PC-3 (cell line): ENCODE measurements around the gene PROSER3. TPM values are rescaled to one million over a fixed set of nuclear protein-coding genes. Genes with fewer than 3 reads are reported as not detected.

ENCODE experiments used
- ATAC-seq: fragments of 200-7000 bp; cut with Tn5 transposase; 2 replicates; pipeline ENCODE4 v1.9.1; 2020; ENCODE audit warnings: mild to moderate bottlenecking, moderate library complexity
- BruUV-seq: library from RNA; stranded (reverse); fragments of 400-500 nt; replicated peaks from 2 replicates; lab custom pipeline; 2021; lab: Mats Ljungman, UMichigan
- CTCF ChIA-PET: fragments of 300-600 bp; sonication (Branson Sonifier 250); formaldehyde crosslinking; loops from one replicate; lab custom pipeline; 2022; ENCODE audit warnings: antibody characterized with exemption; lab: Charles Lee
- POLR2A ChIA-PET: fragments of 300-600 bp; sonication (Branson Sonifier 250); formaldehyde crosslinking; loops from one replicate; lab custom pipeline; 2022; ENCODE audit warnings: antibody characterized with exemption; ENCODE audit not compliant: unreplicated experiment; lab: Charles Lee
- DNase-seq: peaks from one replicate; pipeline ENCODE4 v3.0.0-alpha.2; 2015
- H2AFZ ChIP-seq: fragments of 300-600 bp; sonication (generic); 2 replicates; pipeline ENCODE4 v1.6.0; 2016; ENCODE audit warnings: antibody characterized with exemption, low read length
- H3F3A ChIP-seq: fragments of 300-600 bp; sonication (generic); one replicate; pipeline ENCODE4 v1.6.0; 2017; ENCODE audit warnings: antibody characterized with exemption, low read length, control low read depth, mild to moderate bottlenecking; ENCODE audit not compliant: unreplicated experiment
- H3K27ac ChIP-seq: fragments of 300-600 bp; sonication (generic); 2 replicates; pipeline ENCODE4 v1.5.1; 2016; ENCODE audit warnings: mild to moderate bottlenecking, low read length
- H3K27me3 ChIP-seq: fragments of 300-600 bp; sonication (generic); 2 replicates; pipeline ENCODE4 v1.6.1; 2016; ENCODE audit warnings: low read length, mixed read lengths
- H3K36me3 ChIP-seq: fragments of 300-600 bp; sonication (generic); 2 replicates; pipeline ENCODE4 v1.6.1; 2016; ENCODE audit warnings: low read depth, mixed run types, low read length, mixed read lengths
- H3K4me1 ChIP-seq: fragments of 300-600 bp; sonication (generic); 2 replicates; pipeline ENCODE4 v1.5.1; 2016; ENCODE audit warnings: low read length; ENCODE audit not compliant: insufficient read depth
- H3K4me2 ChIP-seq: fragments of 300-600 bp; sonication (generic); 2 replicates; pipeline ENCODE4 v1.6.0; 2016; ENCODE audit warnings: low read length
- H3K4me3 ChIP-seq: fragments of 300-600 bp; sonication (generic); 2 replicates; pipeline ENCODE4 v1.5.1; 2016; ENCODE audit warnings: mild to moderate bottlenecking, low read length, mixed read lengths
- H3K79me2 ChIP-seq: fragments of 300-600 bp; sonication (generic); 2 replicates; pipeline ENCODE4 v1.6.1; 2017; ENCODE audit warnings: low read length, mixed read lengths
- H3K9ac ChIP-seq: fragments of 300-600 bp; sonication (generic); 2 replicates; pipeline ENCODE4 v1.6.0; 2016; ENCODE audit warnings: mild to moderate bottlenecking, low read length
- H3K9me2 ChIP-seq: fragments of 300-600 bp; sonication (generic); replicated peaks from 2 replicates; pipeline ENCODE4 v1.6.1; 2016; ENCODE audit warnings: mixed run types, low read length, mixed read lengths
- H3K9me3 ChIP-seq: fragments of 300-600 bp; sonication (generic); 2 replicates; pipeline ENCODE4 v1.6.1; 2016; ENCODE audit warnings: low read length, mixed read lengths
- H4K20me1 ChIP-seq: fragments of 300-600 bp; sonication (generic); 2 replicates; pipeline ENCODE4 v1.6.1; 2016; ENCODE audit warnings: low read length, mixed read lengths
- EZH2 ChIP-seq: fragments of 300-600 bp; sonication (generic); IDR thresholded peaks from one replicate; pipeline ENCODE4 v1.6.1; 2017; ENCODE audit warnings: antibody characterized with exemption, mild to moderate bottlenecking, low read length; ENCODE audit not compliant: unreplicated experiment
- EZH2phosphoT487 ChIP-seq: fragments of 300-600 bp; sonication (generic); IDR thresholded peaks from 2 replicates; pipeline ENCODE4 v1.6.1; 2018; ENCODE audit warnings: mild to moderate bottlenecking, antibody characterized with exemption, low read length, borderline replicate concordance
- intact Hi-C: fragments of 100-400 bp; cut with micrococcal nuclease; formaldehyde crosslinking; loops from 2 replicates; pipeline ENCODE4 v1.9.0; 2023
- total RNA-seq: library from RNA; depleted of rRNA; stranded (reverse); fragments of >200 nt; gene quantifications from 2 replicates; pipeline ENCODE4 v1.2.3, GENCODE V29; 2014
- TF ChIP-seq, protein P1 (sequence below): fragments of 300-600 bp; sonication (generic); conservative IDR thresholded peaks from 2 replicates; pipeline ENCODE4 v1.5.1; 2017; ENCODE audit warnings: antibody characterized with exemption, low read depth, mild to moderate bottlenecking, low read length

The PROSER3 gene
- total RNA-seq, 1 experiment from 2014 or later: 5.5 TPM

DNA sequence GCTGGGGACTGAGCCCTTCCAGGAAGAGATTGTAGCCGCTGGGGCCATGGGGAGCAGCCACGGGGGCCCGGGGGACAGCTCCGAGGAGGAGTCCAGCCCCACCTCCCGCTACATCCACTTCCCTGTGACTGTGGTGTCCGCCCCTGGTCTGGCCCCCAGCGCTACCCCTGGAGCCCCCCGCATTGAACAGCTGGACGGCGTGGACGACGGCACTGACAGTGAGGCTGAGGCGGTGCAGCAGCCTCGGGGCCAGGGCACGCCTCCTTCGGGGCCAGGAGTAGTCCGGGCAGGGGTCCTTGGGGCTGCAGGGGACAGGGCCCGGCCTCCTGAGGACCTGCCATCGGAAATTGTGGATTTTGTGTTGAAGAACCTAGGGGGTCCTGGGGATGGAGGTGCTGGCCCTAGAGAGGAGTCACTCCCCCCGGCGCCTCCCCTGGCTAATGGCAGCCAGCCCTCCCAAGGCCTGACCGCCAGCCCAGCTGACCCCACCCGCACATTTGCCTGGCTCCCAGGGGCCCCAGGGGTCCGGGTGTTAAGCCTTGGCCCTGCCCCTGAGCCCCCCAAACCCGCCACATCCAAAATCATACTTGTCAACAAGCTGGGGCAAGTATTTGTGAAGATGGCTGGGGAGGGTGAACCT lies 25.3 kb upstream of the PROSER3 start:
- BruUV-seq: TSS peak; percentile 10
- Histone ChIP-seq H3K27me3 (no peaks in the 10 kb centered on the region), H3K4me3 (no peak overlapping the region), H4K20me1 (no peaks in the 10 kb centered on the region), H3K4me2 (no peak overlapping the region), H3K9ac (no peak overlapping the region), H3F3A (no peaks in the 10 kb centered on the region), H3K9me3 (no peaks in the 10 kb centered on the region), H3K27ac (no peak overlapping the region), H2AFZ (no peak overlapping the region), H3K9me2 (no peaks in the 10 kb centered on the region), H3K36me3 (no peaks in the 10 kb centered on the region; the same call in 1 of the 2 replicates), H3K79me2 (no peaks in the 10 kb centered on the region), H3K4me1 (no peaks in the 10 kb centered on the region)
- intact Hi-C loops: no loop called here
- no peak for DNase-seq
- ChIA-PET CTCF (no interaction called here), POLR2A (no interaction called here)
- no peak for TF ChIP-seq EZH2
- no peak for TF ChIP-seq EZH2phosphoT487
- TF ChIP-seq, protein P1, sequence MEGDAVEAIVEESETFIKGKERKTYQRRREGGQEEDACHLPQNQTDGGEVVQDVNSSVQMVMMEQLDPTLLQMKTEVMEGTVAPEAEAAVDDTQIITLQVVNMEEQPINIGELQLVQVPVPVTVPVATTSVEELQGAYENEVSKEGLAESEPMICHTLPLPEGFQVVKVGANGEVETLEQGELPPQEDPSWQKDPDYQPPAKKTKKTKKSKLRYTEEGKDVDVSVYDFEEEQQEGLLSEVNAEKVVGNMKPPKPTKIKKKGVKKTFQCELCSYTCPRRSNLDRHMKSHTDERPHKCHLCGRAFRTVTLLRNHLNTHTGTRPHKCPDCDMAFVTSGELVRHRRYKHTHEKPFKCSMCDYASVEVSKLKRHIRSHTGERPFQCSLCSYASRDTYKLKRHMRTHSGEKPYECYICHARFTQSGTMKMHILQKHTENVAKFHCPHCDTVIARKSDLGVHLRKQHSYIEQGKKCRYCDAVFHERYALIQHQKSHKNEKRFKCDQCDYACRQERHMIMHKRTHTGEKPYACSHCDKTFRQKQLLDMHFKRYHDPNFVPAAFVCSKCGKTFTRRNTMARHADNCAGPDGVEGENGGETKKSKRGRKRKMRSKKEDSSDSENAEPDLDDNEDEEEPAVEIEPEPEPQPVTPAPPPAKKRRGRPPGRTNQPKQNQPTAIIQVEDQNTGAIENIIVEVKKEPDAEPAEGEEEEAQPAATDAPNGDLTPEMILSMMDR: no peak
- ATAC-seq: no peak

DNA sequence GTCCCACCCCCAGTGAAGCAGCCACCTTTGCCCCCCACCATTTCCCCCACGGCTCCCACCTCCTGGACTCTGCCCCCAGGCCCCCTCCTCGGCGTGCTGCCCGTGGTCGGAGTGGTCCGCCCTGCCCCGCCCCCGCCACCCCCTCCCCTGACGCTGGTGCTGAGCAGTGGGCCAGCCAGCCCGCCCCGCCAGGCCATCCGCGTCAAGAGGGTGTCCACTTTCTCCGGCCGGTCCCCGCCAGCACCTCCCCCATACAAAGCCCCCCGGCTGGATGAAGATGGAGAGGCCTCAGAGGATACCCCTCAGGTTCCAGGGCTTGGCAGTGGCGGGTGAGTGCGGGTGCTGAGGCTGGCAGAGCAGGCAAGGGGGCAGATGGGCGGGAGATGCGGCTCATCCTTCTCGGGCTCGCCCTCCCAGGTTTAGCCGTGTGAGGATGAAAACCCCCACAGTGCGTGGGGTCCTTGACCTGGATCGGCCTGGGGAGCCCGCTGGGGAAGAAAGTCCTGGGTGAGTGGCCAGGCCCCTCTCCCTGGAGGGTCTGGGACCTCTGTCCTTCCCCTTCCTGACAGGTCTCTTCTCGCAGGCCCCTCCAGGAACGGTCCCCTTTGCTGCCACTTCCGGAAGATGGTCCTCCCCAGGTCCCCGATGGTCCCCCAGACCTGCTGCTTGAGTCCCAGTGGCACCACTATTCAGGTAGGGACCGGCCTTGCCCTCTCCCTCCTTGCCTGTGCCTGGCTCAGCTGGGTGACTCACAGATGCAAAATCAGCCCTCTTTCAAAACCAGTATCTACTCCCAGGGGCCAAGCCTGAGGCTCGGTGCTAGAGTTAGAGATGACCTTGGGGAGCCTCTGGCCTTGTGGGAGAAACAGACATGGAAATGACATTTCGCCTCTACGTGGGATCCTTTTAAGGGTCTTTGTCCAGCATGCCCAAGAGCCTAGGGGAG lies 24.5 kb upstream of the PROSER3 start:
- ChIA-PET CTCF (no interaction called here), POLR2A (no interaction called here)
- Histone ChIP-seq H3K4me2 (no peak overlapping the region), H3K4me1 (no peaks in the 10 kb centered on the region), H3K79me2 (no peaks in the 10 kb centered on the region), H3K9ac (no peak overlapping the region), H3K9me3 (no peaks in the 10 kb centered on the region), H3K27ac (no peak overlapping the region), H3F3A (no peaks in the 10 kb centered on the region), H3K27me3 (no peaks in the 10 kb centered on the region), H2AFZ (no peak overlapping the region), H4K20me1 (no peaks in the 10 kb centered on the region), H3K4me3 (no peak overlapping the region), H3K9me2 (no peaks in the 10 kb centered on the region), H3K36me3 (no peaks in the 10 kb centered on the region; the same call in 1 of the 2 replicates)
- no TSS peak for BruUV-seq
- ATAC-seq (no peak), DNase-seq (no peak)
- intact Hi-C loops: no loop called here
- TF ChIP-seq EZH2phosphoT487 (no peak), EZH2 (no peak)
- TF ChIP-seq, protein P1: no peak
